ENCODE data around the gene MAP2K7. TPM values are rescaled to one million over a fixed set of nuclear protein-coding genes. Genes with fewer than 3 reads are reported as not detected.
"Not testable (repeated sequence)": the region's sequence is repeated elsewhere in the genome, so short reads cannot be mapped to it uniquely, and the experiment has no call there.

MAP2K7 gene
- total and polyA plus RNA-seq, 10 donors, result 12.4 to 44.3 (median 28.2) TPM

GRCh38 chr19:7887408-7888144, 16.1 kb upstream of the MAP2K7 start:
- H3K4me3 ChIP-seq, result no peak overlapping the region
- intact Hi-C loops (cut with DNase I; ENCODE audit: low total_unique reads), result no loop called here

GRCh38 chr19:7888145-7888825, 15.4 kb upstream of the MAP2K7 start, which contains the start of gene LRRC8E:
LRRC8E (plus strand) TSS chr19:7888510; CDS start chr19:7895604, 7,094 bp downstream.
- Histone ChIP-seq H3K27ac (no peak within 1 kb of the TSS), H3K9me3 (no peaks in the 10 kb centered on the region), H3K36me3 (no peaks in the 10 kb centered on the region), H3K4me1 (peaks cover 0 to 12% (median 4%) of the 10 kb centered on the region in 6 donors), H3K27me3 (replicated peaks in 1 of 7) (peaks cover 0 to 61% (median 17%) of the 10 kb centered on the region in 7 donors), H3K4me3 (peak within 1 kb of the TSS in 1 of 8 donors; percentile 13)
- intact Hi-C loops (cut with DNase I; ENCODE audit: low total_unique reads), result no loop called here
- DNase-seq, result no peak
- WGBS, 5 donors, result 11 to 47% (median 13%) methylated on average over 8 to 53 of the region's 53 CpGs
- TF ChIP-seq POLR2AphosphoS5 (IDR thresholded peaks at IDR 0.05) (no peak), POLR2A (IDR thresholded peaks at IDR 0.05) (no peak), CTCF (IDR thresholded peaks at IDR 0.05 in 8 of 11, conservative IDR thresholded peaks at IDR 0.05 in 3 of 11) (no peak)

More at GRCh38 chr19:7887408-7888144, 16.1 kb upstream of the MAP2K7 start:
- Histone ChIP-seq H3K9me3 (no peaks in the 10 kb centered on the region), H3K27ac (no peak overlapping the region), H3K4me1 (peaks cover 0 to 12% (median 4%) of the 10 kb centered on the region in 6 donors), H3K27me3 (replicated peaks in 1 of 7) (peaks cover 0 to 54% (median 17%) of the 10 kb centered on the region in 7 donors), H3K36me3 (no peaks in the 10 kb centered on the region)
- no peak for DNase-seq
- 65 to 79% (median 76%) methylated on average over 14 to 16 of the region's 16 CpGs for WGBS, 5 donors
- no peak for TF ChIP-seq CTCF (IDR thresholded peaks at IDR 0.05 in 8 of 11, conservative IDR thresholded peaks at IDR 0.05 in 3 of 11)
- no peak for TF ChIP-seq POLR2A (IDR thresholded peaks at IDR 0.05)
- no peak for TF ChIP-seq POLR2AphosphoS5 (IDR thresholded peaks at IDR 0.05)

GRCh38 chr19:7888826-7889217, 14.9 kb upstream of the MAP2K7 start:
- peak overlapping the region in 1 of 8 donors; percentile 13 for H3K4me3 ChIP-seq
- H3K27me3 ChIP-seq (replicated peaks in 1 of 7), result peaks cover 0 to 67% (median 17%) of the 10 kb centered on the region in 7 donors
- intact Hi-C loops (cut with DNase I; ENCODE audit: low total_unique reads), result no loop called here
- no peaks in the 10 kb centered on the region for H3K9me3 ChIP-seq
- no peaks in the 10 kb centered on the region for H3K36me3 ChIP-seq
- H3K4me1 ChIP-seq, result peaks cover 0 to 12% (median 4%) of the 10 kb centered on the region in 6 donors
- 80 to 85% (median 82%) methylated on average over 8 of the region's 8 CpGs for WGBS, 5 donors
- TF ChIP-seq CTCF (IDR thresholded peaks at IDR 0.05 in 8 of 11, conservative IDR thresholded peaks at IDR 0.05 in 3 of 11) (no peak), POLR2AphosphoS5 (IDR thresholded peaks at IDR 0.05) (no peak)
- no peak for DNase-seq
- no peak overlapping the region for H3K27ac ChIP-seq

- H3K4me1 ChIP-seq; H3K9me3 ChIP-seq; H3K36me3 ChIP-seq; H3K27ac ChIP-seq; intact Hi-C loops (cut with DNase I; ENCODE audit: low total_unique reads); DNase-seq; H3K4me3 ChIP-seq: not testable (repeated sequence)
- 71 to 80% (median 75%) methylated on average over 18 of the region's 18 CpGs for WGBS, 5 donors
- peaks cover 0 to 61% (median 19%) of the 10 kb centered on the region in 7 donors for H3K27me3 ChIP-seq (replicated peaks in 1 of 7)
Observed at GRCh38 chr19:7893362-7894101, 10.1 kb upstream of the MAP2K7 start.

All from spleen (tissue), 11 donors.